ENCODE data around the gene METTL26. TPM values are rescaled to one million over a fixed set of nuclear protein-coding genes. Genes with fewer than 3 reads are reported as not detected.

Gene METTL26
- total and polyA plus RNA-seq, 2 of the 8 experiments (the other 6 are each of a cell fraction or from before 2014, with no cell fraction given): 100 to 186 TPM

GRCh38 chr16:678209-678857 lies 42.2 kb upstream of the METTL26 start:
- Histone ChIP-seq H3K79me1 (ENCODE audit: low read depth, low read length) (peaks cover 6% of the 10 kb centered on the region; the same call in 1 of the 2 replicates), H2AK5ac (ENCODE audit: low read depth, low read length) (0 out of 2 replicates have a peak overlapping the region, but pooled peaks have one; percentile 7), H3K14ac (ENCODE audit: insufficient read length) (no peak overlapping the region), H2AFZ (ENCODE audit: low read length) (no peak overlapping the region), H3K27me3 (replicated peaks in 1 of 4; ENCODE audit: control insufficient read depth in 3 of 4, extremely low read depth in 1 of 4, insufficient read depth in 3 of 4, low read length in 3 of 4) (peaks cover 0 to 2% (median 0%) of the 10 kb centered on the region in 4 experiments; a peak in 2 of 7 replicates), H4K5ac (ENCODE audit: insufficient read length, low read depth, low read length) (no peak overlapping the region), H3K4ac (replicated peaks; ENCODE audit: insufficient read length, low read depth, low read length) (no peak overlapping the region), H3K4me2 (ENCODE audit: insufficient read depth in 1 of 2, low read depth in 2 of 2, low read length in 2 of 2) (no peak overlapping the region), H3K4me1 (replicated peaks in 1 of 4; ENCODE audit: control insufficient read depth in 3 of 4, insufficient read depth in 4 of 4, low read length in 3 of 4) (peaks cover 0 to 41% (median 32%) of the 10 kb centered on the region in 4 experiments; a peak in 6 of 7 replicates), H3K4me3 (ENCODE audit: extremely low read depth in 1 of 4, insufficient read depth in 2 of 4, low read depth in 3 of 4, low read length in 4 of 4) (no peak overlapping the region), H3K18ac (ENCODE audit: extremely low read depth, low read length) (no peak overlapping the region), H2BK120ac (replicated peaks; ENCODE audit: low read depth, low read length) (no peak overlapping the region), H3K36me3 (ENCODE audit: control insufficient read depth in 2 of 4, insufficient read depth in 4 of 4, low read length in 3 of 4) (peaks cover 7 to 18% (median 13%) of the 10 kb centered on the region in 4 experiments), H3K27ac (ENCODE audit: low read depth, low read length) (no peak overlapping the region; the same call in 1 of the 2 replicates), H3K9ac (replicated peaks in 1 of 4; ENCODE audit: extremely low read depth in 1 of 4, low read depth in 3 of 4, low read length in 3 of 4) (no peak overlapping the region), H4K91ac (replicated peaks; ENCODE audit: insufficient read length, low read length) (peak overlapping the region; percentile 44), H4K20me1 (replicated peaks in 1 of 2; ENCODE audit: control insufficient read depth in 1 of 2, insufficient read depth in 2 of 2, low read length in 2 of 2) (peaks cover 4 to 29% of the 10 kb centered on the region in 2 experiments), H2BK20ac (ENCODE audit: low read length) (no peak overlapping the region), H2BK15ac (ENCODE audit: low read length) (peak overlapping the region; percentile 99; the same call in 1 of the 2 replicates), H3K56ac (replicated peaks; ENCODE audit: insufficient read length, low read depth, low read length) (no peak overlapping the region), H3K79me2 (ENCODE audit: control insufficient read depth in 1 of 2, insufficient read depth in 2 of 2, low read length in 2 of 2) (peaks cover 0 to 12% of the 10 kb centered on the region in 2 experiments; a peak in 1 of 4 replicates), H3K23ac (ENCODE audit: insufficient read length) (no peak overlapping the region), H2BK12ac (ENCODE audit: low read depth, low read length) (peak overlapping the region; percentile 75; the same call in 1 of the 2 replicates), H2BK5ac (ENCODE audit: low read depth, low read length) (peak overlapping the region; percentile 63; the same call in 1 of the 2 replicates), H3K9me3 (ENCODE audit: insufficient read depth in 2 of 2, low read depth in 1 of 2, low read length in 1 of 2) (no peaks in the 10 kb centered on the region), H3K23me2 (ENCODE audit: low read depth, low read length) (peaks cover 15% of the 10 kb centered on the region), H4K8ac (ENCODE audit: extremely low read depth, insufficient read depth, low read length) (peak overlapping the region; percentile 65)
- ChIA-PET POLR2A (ENCODE audit: partially characterized antibody) (interaction anchor here (1.0 to 13.3 kb wide), 13 partner anchors 11 to 1282 kb away, joined by 3 to 214 read pairs (median 4); partner anchors contain the start of genes ANTKMT, CHTF18, RHOT2 and RPUSD1), CTCF (ENCODE audit: partially characterized antibody) (interaction anchor here (0.7 to 2.3 kb wide), 12 partner anchors 10 to 123 kb away, joined by 3 to 11 read pairs (median 4); partner anchors contain the start of genes RHOT2 and WDR24)
- 92% methylated on average over 21 of the region's 21 CpGs; no CpG with 5 or more reads in 1 of the 2 experiments for WGBS, 2 experiments (ENCODE audit: extremely low coverage in 1 of 2, insufficient coverage in 1 of 2, insufficient read length in 1 of 2, insufficient replicate concordance in 2 of 2, low coverage in 1 of 2, low lambda C conversion rate in 2 of 2, missing lambda C conversion rate in 1 of 2)
- DNase-seq (ENCODE audit: low read depth in 1 of 2, low spot score in 2 of 2) (no peak), FAIRE-seq (no peak)
- TF ChIP-seq SIX5 (IDR thresholded peaks at IDR 0.05; ENCODE audit: low read depth, low read length): no peak

All from H1 (cell line).